Measurements from ENCODE around the gene IKZF1. TPM values are rescaled to one million over a fixed set of nuclear protein-coding genes. Genes with fewer than 3 reads are reported as not detected.

Gene IKZF1
- polyA plus RNA-seq, 2 donors, result 1.0 to 1.1 TPM

GRCh38 chr7:50405221-50405620 lies 100.7 kb downstream of the IKZF1 start:
- Histone ChIP-seq H3K9me3 (ENCODE audit: control insufficient read depth in 2 of 2, insufficient read depth in 1 of 2, low read depth in 1 of 2, low read length in 1 of 2) (no peaks in the 10 kb centered on the region), H3K4me1 (ENCODE audit: control insufficient read depth in 2 of 2, insufficient read depth in 2 of 2, low read length in 1 of 2) (peaks cover 0 to 2% of the 10 kb centered on the region in 2 donors), H3K36me3 (ENCODE audit: control insufficient read depth in 2 of 2, insufficient read depth in 2 of 2, low read length in 1 of 2) (peaks cover 0 to 2% of the 10 kb centered on the region in 2 donors), H3K27me3 (ENCODE audit: control insufficient read depth in 1 of 2, insufficient read depth in 2 of 2, low read length in 2 of 2) (no peaks in the 10 kb centered on the region), H3K27ac (ENCODE audit: low read depth in 2 of 2, low read length in 1 of 2) (no peak overlapping the region), H3K4me3 (ENCODE audit: low read depth in 1 of 2, low read length in 2 of 2) (no peak overlapping the region)
- 80 to 88% methylated on average over 7 of the region's 7 CpGs for WGBS, 2 donors

- 60 to 70% methylated on average over 5 of the region's 5 CpGs for WGBS, 2 donors
- H3K27ac ChIP-seq (ENCODE audit: low read depth in 2 of 2, low read length in 1 of 2), result no peak overlapping the region
- no peaks in the 10 kb centered on the region for H3K27me3 ChIP-seq (ENCODE audit: control insufficient read depth in 1 of 2, insufficient read depth in 2 of 2, low read length in 2 of 2)
- H3K4me3 ChIP-seq (ENCODE audit: low read depth in 1 of 2, low read length in 2 of 2), result no peak overlapping the region
- no peaks in the 10 kb centered on the region for H3K36me3 ChIP-seq (ENCODE audit: control insufficient read depth in 2 of 2, insufficient read depth in 2 of 2, low read length in 1 of 2)
- no peaks in the 10 kb centered on the region for H3K4me1 ChIP-seq (ENCODE audit: control insufficient read depth in 2 of 2, insufficient read depth in 2 of 2, low read length in 1 of 2)
- H3K9me3 ChIP-seq (ENCODE audit: control insufficient read depth in 2 of 2, insufficient read depth in 1 of 2, low read depth in 1 of 2, low read length in 1 of 2), result no peaks in the 10 kb centered on the region
Measured at GRCh38 chr7:50406935-50407334, 102.4 kb downstream of the IKZF1 start.

- H3K4me1 ChIP-seq (ENCODE audit: control insufficient read depth in 2 of 2, insufficient read depth in 2 of 2, low read length in 1 of 2), result peaks cover 0 to 2% of the 10 kb centered on the region in 2 donors
- H3K9me3 ChIP-seq (ENCODE audit: control insufficient read depth in 2 of 2, insufficient read depth in 1 of 2, low read depth in 1 of 2, low read length in 1 of 2), result no peaks in the 10 kb centered on the region
- no peaks in the 10 kb centered on the region for H3K36me3 ChIP-seq (ENCODE audit: control insufficient read depth in 2 of 2, insufficient read depth in 2 of 2, low read length in 1 of 2)
- H3K27ac ChIP-seq (ENCODE audit: low read depth in 2 of 2, low read length in 1 of 2), result no peak overlapping the region
- 76 to 83% methylated on average over 17 of the region's 17 CpGs for WGBS, 2 donors
- no peak overlapping the region for H3K4me3 ChIP-seq (ENCODE audit: low read depth in 1 of 2, low read length in 2 of 2)
- no peaks in the 10 kb centered on the region for H3K27me3 ChIP-seq (ENCODE audit: control insufficient read depth in 1 of 2, insufficient read depth in 2 of 2, low read length in 2 of 2)
Measured at GRCh38 chr7:50409856-50410745, 105.6 kb downstream of the IKZF1 start.

GRCh38 chr7:50411332-50411731 lies 106.8 kb downstream of the IKZF1 start:
- Histone ChIP-seq H3K4me3 (ENCODE audit: low read depth in 1 of 2, low read length in 2 of 2) (no peak overlapping the region), H3K4me1 (ENCODE audit: control insufficient read depth in 2 of 2, insufficient read depth in 2 of 2, low read length in 1 of 2) (peaks cover 0 to 2% of the 10 kb centered on the region in 2 donors), H3K27me3 (ENCODE audit: control insufficient read depth in 1 of 2, insufficient read depth in 2 of 2, low read length in 2 of 2) (no peaks in the 10 kb centered on the region), H3K36me3 (ENCODE audit: control insufficient read depth in 2 of 2, insufficient read depth in 2 of 2, low read length in 1 of 2) (no peaks in the 10 kb centered on the region), H3K27ac (ENCODE audit: low read depth in 2 of 2, low read length in 1 of 2) (no peak overlapping the region), H3K9me3 (ENCODE audit: control insufficient read depth in 2 of 2, insufficient read depth in 1 of 2, low read depth in 1 of 2, low read length in 1 of 2) (no peaks in the 10 kb centered on the region)
- 82 to 86% methylated on average over 6 of the region's 6 CpGs for WGBS, 2 donors

- Histone ChIP-seq H3K4me3 (ENCODE audit: low read depth in 1 of 2, low read length in 2 of 2) (no peak overlapping the region), H3K27me3 (ENCODE audit: control insufficient read depth in 1 of 2, insufficient read depth in 2 of 2, low read length in 2 of 2) (no peaks in the 10 kb centered on the region), H3K36me3 (ENCODE audit: control insufficient read depth in 2 of 2, insufficient read depth in 2 of 2, low read length in 1 of 2) (no peaks in the 10 kb centered on the region), H3K4me1 (ENCODE audit: control insufficient read depth in 2 of 2, insufficient read depth in 2 of 2, low read length in 1 of 2) (peaks cover 0 to 2% of the 10 kb centered on the region in 2 donors), H3K9me3 (ENCODE audit: control insufficient read depth in 2 of 2, insufficient read depth in 1 of 2, low read depth in 1 of 2, low read length in 1 of 2) (no peaks in the 10 kb centered on the region), H3K27ac (ENCODE audit: low read depth in 2 of 2, low read length in 1 of 2) (no peak overlapping the region)
- 62 to 71% methylated on average over 4 of the region's 4 CpGs for WGBS, 2 donors
Measured at GRCh38 chr7:50412973-50413372, 108.5 kb downstream of the IKZF1 start.

- WGBS, 2 donors, result 86 to 88% methylated on average over 7 of the region's 7 CpGs
Measured at GRCh38 chr7:50413561-50413960, 109.0 kb downstream of the IKZF1 start.

GRCh38 chr7:50415844-50416364 lies 111.4 kb downstream of the IKZF1 start:
- WGBS, 2 donors, result 82 to 83% methylated on average over 6 of the region's 6 CpGs
- Histone ChIP-seq H3K27me3 (ENCODE audit: control insufficient read depth in 1 of 2, insufficient read depth in 2 of 2, low read length in 2 of 2) (no peaks in the 10 kb centered on the region), H3K36me3 (ENCODE audit: control insufficient read depth in 2 of 2, insufficient read depth in 2 of 2, low read length in 1 of 2) (no peaks in the 10 kb centered on the region), H3K27ac (ENCODE audit: low read depth in 2 of 2, low read length in 1 of 2) (no peak overlapping the region), H3K4me3 (ENCODE audit: low read depth in 1 of 2, low read length in 2 of 2) (no peak overlapping the region), H3K4me1 (ENCODE audit: control insufficient read depth in 2 of 2, insufficient read depth in 2 of 2, low read length in 1 of 2) (peaks cover 0 to 2% of the 10 kb centered on the region in 2 donors), H3K9me3 (ENCODE audit: control insufficient read depth in 2 of 2, insufficient read depth in 1 of 2, low read depth in 1 of 2, low read length in 1 of 2) (no peaks in the 10 kb centered on the region)

More at GRCh38 chr7:50413561-50413960, 109.0 kb downstream of the IKZF1 start:
- no peaks in the 10 kb centered on the region for H3K36me3 ChIP-seq (ENCODE audit: control insufficient read depth in 2 of 2, insufficient read depth in 2 of 2, low read length in 1 of 2)
- H3K4me3 ChIP-seq (ENCODE audit: low read depth in 1 of 2, low read length in 2 of 2), result no peak overlapping the region
- H3K27me3 ChIP-seq (ENCODE audit: control insufficient read depth in 1 of 2, insufficient read depth in 2 of 2, low read length in 2 of 2), result no peaks in the 10 kb centered on the region
- H3K4me1 ChIP-seq (ENCODE audit: control insufficient read depth in 2 of 2, insufficient read depth in 2 of 2, low read length in 1 of 2), result peaks cover 0 to 2% of the 10 kb centered on the region in 2 donors
- H3K27ac ChIP-seq (ENCODE audit: low read depth in 2 of 2, low read length in 1 of 2), result no peak overlapping the region
- no peaks in the 10 kb centered on the region for H3K9me3 ChIP-seq (ENCODE audit: control insufficient read depth in 2 of 2, insufficient read depth in 1 of 2, low read depth in 1 of 2, low read length in 1 of 2)

GRCh38 chr7:50416527-50417182 lies 112.1 kb downstream of the IKZF1 start:
- Histone ChIP-seq H3K4me1 (ENCODE audit: control insufficient read depth in 2 of 2, insufficient read depth in 2 of 2, low read length in 1 of 2) (peaks cover 0 to 2% of the 10 kb centered on the region in 2 donors), H3K4me3 (ENCODE audit: low read depth in 1 of 2, low read length in 2 of 2) (no peak overlapping the region), H3K27ac (ENCODE audit: low read depth in 2 of 2, low read length in 1 of 2) (no peak overlapping the region), H3K36me3 (ENCODE audit: control insufficient read depth in 2 of 2, insufficient read depth in 2 of 2, low read length in 1 of 2) (no peaks in the 10 kb centered on the region), H3K27me3 (ENCODE audit: control insufficient read depth in 1 of 2, insufficient read depth in 2 of 2, low read length in 2 of 2) (no peaks in the 10 kb centered on the region), H3K9me3 (ENCODE audit: control insufficient read depth in 2 of 2, insufficient read depth in 1 of 2, low read depth in 1 of 2, low read length in 1 of 2) (no peaks in the 10 kb centered on the region)
- WGBS, 2 donors, result 56 to 62% methylated on average over 7 of the region's 7 CpGs

- WGBS, 2 donors, result 6 to 7% methylated on average over 4 of the region's 4 CpGs
- H3K27ac ChIP-seq (ENCODE audit: low read depth in 2 of 2, low read length in 1 of 2), result no peak overlapping the region
- no peaks in the 10 kb centered on the region for H3K36me3 ChIP-seq (ENCODE audit: control insufficient read depth in 2 of 2, insufficient read depth in 2 of 2, low read length in 1 of 2)
- no peak overlapping the region for H3K4me3 ChIP-seq (ENCODE audit: low read depth in 1 of 2, low read length in 2 of 2)
- H3K27me3 ChIP-seq (ENCODE audit: control insufficient read depth in 1 of 2, insufficient read depth in 2 of 2, low read length in 2 of 2), result no peaks in the 10 kb centered on the region
- H3K9me3 ChIP-seq (ENCODE audit: control insufficient read depth in 2 of 2, insufficient read depth in 1 of 2, low read depth in 1 of 2, low read length in 1 of 2), result no peaks in the 10 kb centered on the region
- peaks cover 0 to 2% of the 10 kb centered on the region in 2 donors for H3K4me1 ChIP-seq (ENCODE audit: control insufficient read depth in 2 of 2, insufficient read depth in 2 of 2, low read length in 1 of 2)
Measured at GRCh38 chr7:50418086-50418515, 113.6 kb downstream of the IKZF1 start.
